HCT116 (cell line): Measurements from ENCODE around the gene GNL2.

Source experiments
- POLR2A ChIP-seq: IDR thresholded peaks from 2 replicates; pipeline ENCODE4 v1.7.0; 2011; ENCODE audit warnings: borderline replicate concordance; ENCODE audit not compliant: insufficient read depth, insufficient read length; ENCODE audit errors: extremely low read depth
- POLR2AphosphoS5 ChIP-seq: IDR thresholded peaks from 2 replicates; pipeline ENCODE4 v1.6.1; 2011; ENCODE audit warnings: mild to moderate bottlenecking, low read depth, low read length, moderate library complexity
- REST ChIP-seq: IDR thresholded peaks from 2 replicates; pipeline ENCODE4 v1.6.1; 2012; ENCODE audit warnings: low read depth
- ZBTB33 ChIP-seq: IDR thresholded peaks from 2 replicates; pipeline ENCODE4 v1.6.1; 2011; ENCODE audit warnings: mild to moderate bottlenecking, low read length, moderate library complexity; ENCODE audit not compliant: insufficient replicate concordance; ENCODE audit errors: extremely low read depth
- TF ChIP-seq, protein P1 (sequence below), 3 experiments: fragments of 200-600 bp in 1 of 3; sonication (generic) in 1 of 3; IDR thresholded peaks in 2 of 3; conservative IDR thresholded peaks in 1 of 3; 2 replicates each; pipeline ENCODE4 v1.5.1; 2012 to 2017; ENCODE audit warnings: low read depth in 2 of 3, low read length in 2 of 3, antibody characterized with exemption in 1 of 3, borderline replicate concordance in 1 of 3, control low read depth in 1 of 3, mild to moderate bottlenecking in 1 of 3, mixed read lengths in 1 of 3, mixed run types in 1 of 3, moderate library complexity in 1 of 3; ENCODE audit not compliant: insufficient read depth in 1 of 3

DNA sequence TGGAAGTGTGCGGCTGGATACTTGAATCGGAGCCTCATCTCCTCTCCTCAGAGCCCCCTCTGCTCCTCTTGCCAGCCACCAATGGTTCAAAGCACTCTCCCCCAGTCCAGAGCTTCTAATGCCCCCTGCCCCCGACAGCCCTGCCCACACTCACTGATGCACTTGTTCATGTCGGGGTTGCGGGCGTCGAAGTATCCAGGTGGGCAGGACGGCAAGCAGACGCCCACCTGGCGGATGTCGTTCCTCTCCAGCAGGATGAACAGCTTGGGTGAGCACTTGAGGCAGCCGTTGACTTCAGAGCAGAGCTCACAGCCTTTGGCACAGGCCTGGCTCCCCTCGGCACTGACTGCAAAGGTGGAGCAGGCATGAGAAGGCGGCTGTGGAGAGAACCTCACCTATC lies 20.6 kb upstream of the GNL2 start:
- no peak for TF ChIP-seq REST
- TF ChIP-seq, protein P1, sequence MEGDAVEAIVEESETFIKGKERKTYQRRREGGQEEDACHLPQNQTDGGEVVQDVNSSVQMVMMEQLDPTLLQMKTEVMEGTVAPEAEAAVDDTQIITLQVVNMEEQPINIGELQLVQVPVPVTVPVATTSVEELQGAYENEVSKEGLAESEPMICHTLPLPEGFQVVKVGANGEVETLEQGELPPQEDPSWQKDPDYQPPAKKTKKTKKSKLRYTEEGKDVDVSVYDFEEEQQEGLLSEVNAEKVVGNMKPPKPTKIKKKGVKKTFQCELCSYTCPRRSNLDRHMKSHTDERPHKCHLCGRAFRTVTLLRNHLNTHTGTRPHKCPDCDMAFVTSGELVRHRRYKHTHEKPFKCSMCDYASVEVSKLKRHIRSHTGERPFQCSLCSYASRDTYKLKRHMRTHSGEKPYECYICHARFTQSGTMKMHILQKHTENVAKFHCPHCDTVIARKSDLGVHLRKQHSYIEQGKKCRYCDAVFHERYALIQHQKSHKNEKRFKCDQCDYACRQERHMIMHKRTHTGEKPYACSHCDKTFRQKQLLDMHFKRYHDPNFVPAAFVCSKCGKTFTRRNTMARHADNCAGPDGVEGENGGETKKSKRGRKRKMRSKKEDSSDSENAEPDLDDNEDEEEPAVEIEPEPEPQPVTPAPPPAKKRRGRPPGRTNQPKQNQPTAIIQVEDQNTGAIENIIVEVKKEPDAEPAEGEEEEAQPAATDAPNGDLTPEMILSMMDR (IDR thresholded peaks at IDR 0.05 in 2 of 3, conservative IDR thresholded peaks at IDR 0.05 in 1 of 3; ENCODE audit: borderline replicate concordance in 1 of 3, insufficient read depth in 1 of 3, low read depth in 2 of 3, low read length in 2 of 3): no peak
- no peak for TF ChIP-seq ZBTB33
- no peak for TF ChIP-seq POLR2AphosphoS5
- TF ChIP-seq POLR2A: no peak
